GM23338 (cell line): ENCODE measurements around the gene GDF7. TPM values are rescaled to one million over a fixed set of nuclear protein-coding genes. Genes with fewer than 3 reads are reported as not detected.

Experiments
- ATAC-seq: fragments of 200-7000 bp; cut with Tn5 transposase; 3 replicates; pipeline ENCODE4 v1.9.1; 2020
- DNase-seq: peaks from one replicate; pipeline ENCODE4 v3.0.0-alpha.2; 2015; ENCODE audit warnings: low spot score
- H2AFZ ChIP-seq: fragments of 200-600 bp; sonication (generic); 2 replicates; pipeline ENCODE4 v1.8.0; 2016; ENCODE audit warnings: antibody characterized with exemption, mild to moderate bottlenecking, moderate library complexity
- H3F3A ChIP-seq: fragments of 200-600 bp; sonication (generic); replicated peaks from 2 replicates; pipeline ENCODE4 v1.8.0; 2017; ENCODE audit warnings: antibody characterized with exemption, mixed run types, low read depth
- H3K27ac ChIP-seq: fragments of 200-600 bp; sonication (generic); 2 replicates; pipeline ENCODE4 v1.6.1; 2016; ENCODE audit warnings: low read depth
- H3K27me3 ChIP-seq: fragments of 200-600 bp; sonication (generic); 2 replicates; pipeline ENCODE4 v1.8.0; 2016; ENCODE audit warnings: mild to moderate bottlenecking, mixed run types, moderate library complexity; ENCODE audit not compliant: insufficient read depth
- H3K36me3 ChIP-seq: fragments of 200-600 bp; sonication (generic); 2 replicates; pipeline ENCODE4 v1.8.0; 2016; ENCODE audit warnings: mild to moderate bottlenecking; ENCODE audit not compliant: insufficient read depth
- H3K4me1 ChIP-seq: fragments of 200-600 bp; sonication (generic); 2 replicates; pipeline ENCODE4 v1.8.0; 2016; ENCODE audit warnings: mild to moderate bottlenecking, moderate library complexity; ENCODE audit not compliant: insufficient read depth
- H3K4me2 ChIP-seq: fragments of 200-600 bp; sonication (generic); 2 replicates; pipeline ENCODE4 v1.7.1; 2017; ENCODE audit warnings: mixed run types
- H3K4me3 ChIP-seq: fragments of 200-600 bp; sonication (generic); 2 replicates; pipeline ENCODE4 v1.6.1; 2016; ENCODE audit warnings: mixed run types
- H3K79me2 ChIP-seq: fragments of 200-600 bp; sonication (generic); replicated peaks from 2 replicates; pipeline ENCODE4 v1.8.0; 2017; ENCODE audit warnings: mild to moderate bottlenecking; ENCODE audit not compliant: insufficient read depth
- H3K9me2 ChIP-seq: fragments of 200-600 bp; sonication (generic); 2 replicates; pipeline ENCODE4 v1.8.0; 2017; ENCODE audit not compliant: insufficient read depth
- H4K20me1 ChIP-seq: fragments of 200-600 bp; sonication (generic); replicated peaks from 2 replicates; pipeline ENCODE4 v1.8.0; 2017; ENCODE audit warnings: mild to moderate bottlenecking; ENCODE audit not compliant: insufficient read depth
- H3K27ac Mint-ChIP-seq: 2 replicates; pipeline ENCODE4 v1.8.0; 2020; ENCODE audit warnings: inconsistent platforms, mild to moderate bottlenecking, moderate library complexity, mixed read lengths
- H3K27me3 Mint-ChIP-seq: 3 replicates; pipeline ENCODE4 v1.8.0; 2022; ENCODE audit warnings: low read depth, mild to moderate bottlenecking, moderate library complexity, mixed read lengths, inconsistent platforms; ENCODE audit not compliant: insufficient read depth, poor library complexity
- H3K36me3 Mint-ChIP-seq: 3 replicates; pipeline ENCODE4 v1.8.0; 2021; ENCODE audit warnings: low read depth, mild to moderate bottlenecking, inconsistent platforms, moderate library complexity, mixed read lengths
- H3K4me1 Mint-ChIP-seq: 3 replicates; pipeline ENCODE4 v1.8.0; 2020; ENCODE audit warnings: mild to moderate bottlenecking, inconsistent platforms, mixed read lengths
- H3K4me3 Mint-ChIP-seq: 3 replicates; pipeline ENCODE4 v1.8.0; 2021; ENCODE audit warnings: moderate library complexity, mild to moderate bottlenecking, inconsistent platforms, mixed read lengths
- H3K9me3 Mint-ChIP-seq: 3 replicates; pipeline ENCODE4 v1.8.0; 2020; ENCODE audit warnings: moderate library complexity, mild to moderate bottlenecking, inconsistent platforms, mixed read lengths
- CREB1 ChIP-seq: fragments of 250-450 bp; sonication (Bioruptor Pico); IDR thresholded peaks from 2 replicates; pipeline ENCODE4 v1.5.0; 2020; ENCODE audit warnings: low read depth, mild to moderate bottlenecking, moderate library complexity
- CTCF ChIP-seq, 2 experiments: fragments of 200-600 bp in 1 of 2; sonication (generic) in 1 of 2; conservative IDR thresholded peaks; 2 replicates each; pipeline versions ENCODE4 v1.5.1 to v1.6.1; 2016 to 2017; ENCODE audit warnings: antibody characterized with exemption in 2 of 2, low read depth in 2 of 2, mild to moderate bottlenecking in 2 of 2, moderate library complexity in 1 of 2
- ETS1 ChIP-seq: IDR thresholded peaks from 2 replicates; pipeline ENCODE4 v1.6.1; 2016; ENCODE audit warnings: antibody characterized with exemption
- EZH2 ChIP-seq: fragments of 200-600 bp; sonication (generic); IDR thresholded peaks from one replicate; pipeline ENCODE4 v1.8.0; 2017; ENCODE audit warnings: antibody characterized with exemption, mild to moderate bottlenecking, low read depth; ENCODE audit not compliant: unreplicated experiment
- EZH2phosphoT487 ChIP-seq: fragments of 200-600 bp; sonication (generic); IDR thresholded peaks from one replicate; pipeline ENCODE4 v1.8.1; 2018; ENCODE audit warnings: antibody characterized with exemption; ENCODE audit not compliant: unreplicated experiment
- JUNB ChIP-seq: IDR thresholded peaks from one replicate; pipeline ENCODE4 v1.6.1; 2016; ENCODE audit warnings: antibody characterized with exemption; ENCODE audit not compliant: unreplicated experiment
- NANOG ChIP-seq: IDR thresholded peaks from 2 replicates; pipeline ENCODE4 v1.6.1; 2016; ENCODE audit warnings: antibody characterized with exemption, borderline replicate concordance
- POLR2AphosphoS5 ChIP-seq: IDR thresholded peaks from 2 replicates; pipeline ENCODE4 v1.6.1; 2016; ENCODE audit warnings: antibody characterized with exemption, low read depth
- REST ChIP-seq: IDR thresholded peaks from one replicate; pipeline ENCODE4 v1.6.1; 2018; ENCODE audit warnings: antibody characterized with exemption; ENCODE audit not compliant: unreplicated experiment
- STAT1 ChIP-seq: IDR thresholded peaks from one replicate; pipeline ENCODE4 v1.6.1; 2016; ENCODE audit warnings: antibody characterized with exemption; ENCODE audit not compliant: unreplicated experiment
- ZNF331 ChIP-seq: fragments of 250-450 bp; sonication (Bioruptor Pico); IDR thresholded peaks from 2 replicates; pipeline ENCODE4 v1.5.0; 2020; ENCODE audit warnings: low read depth, mild to moderate bottlenecking, moderate library complexity
- polyA plus RNA-seq: library from polyadenylated mRNA; unstranded; fragments of >200 nt; fragmentation: Nextera tagmentation; extraction: Ambion mirVana; gene quantifications from 2 replicates; pipeline ENCODE4 v1.2.1, GENCODE V29; 2016
- total RNA-seq: library from RNA; depleted of rRNA; stranded (reverse); fragments of >200 nt; shearing (Covaris generic); gene quantifications from 2 replicates; pipeline ENCODE4 v1.2.3, GENCODE V29; 2014

Gene GDF7
- total and polyA plus RNA-seq, 2 experiments from 2014 or later, result 0.19 to 0.52 TPM

- TF ChIP-seq NANOG, result no peak
- no peak for TF ChIP-seq REST
- no peak for TF ChIP-seq EZH2
- no peak for TF ChIP-seq CTCF (conservative IDR thresholded peaks at IDR 0.05; ENCODE audit: low read depth in 2 of 2)
- no peak for TF ChIP-seq POLR2AphosphoS5
- no peak for TF ChIP-seq STAT1
- no peak for TF ChIP-seq ETS1
- TF ChIP-seq EZH2phosphoT487, result no peak
- no peak for TF ChIP-seq ZNF331 (CRISPR knock-in tag)
These were observed 20.4 kb downstream of the GDF7 start (continued) for GRCh38 chr2:20687260-20687832.

GRCh38 chr2:20689428-20690264, 22.7 kb downstream of the GDF7 start:
- no peaks in the 10 kb centered on the region for H3K9me2 ChIP-seq
- no peak overlapping the region for H2AFZ ChIP-seq
- Mint-ChIP-seq H3K4me3 (no peak overlapping the region), H3K27me3 (no peaks in the 10 kb centered on the region), H3K9me3 (no peaks in the 10 kb centered on the region), H3K4me1 (no peaks in the 10 kb centered on the region), H3K27ac (no peak overlapping the region), H3K36me3 (peaks cover 12% of the 10 kb centered on the region; the same call in 2 of the 3 replicates)
- H3K4me3 ChIP-seq, result no peak overlapping the region
- DNase-seq (no peak), ATAC-seq (no peak)
- no peak overlapping the region for H3K4me2 ChIP-seq
- H3F3A ChIP-seq, result no peaks in the 10 kb centered on the region
- no peaks in the 10 kb centered on the region; the same call in 1 of the 2 replicates for H3K36me3 ChIP-seq
- no peaks in the 10 kb centered on the region for H3K4me1 ChIP-seq
- TF ChIP-seq EZH2 (no peak), STAT1 (no peak), JUNB (no peak), CREB1 (no peak), CTCF (conservative IDR thresholded peaks at IDR 0.05; ENCODE audit: low read depth in 2 of 2) (no peak), NANOG (no peak)
- H3K79me2 ChIP-seq, result no peaks in the 10 kb centered on the region
- H3K27me3 ChIP-seq, result no peaks in the 10 kb centered on the region
- H3K27ac ChIP-seq, result no peak overlapping the region
- no peaks in the 10 kb centered on the region; the same call in 1 of the 2 replicates for H4K20me1 ChIP-seq
